ENCODE measurements around the gene SLFN12L. TPM values are rescaled to one million over a fixed set of nuclear protein-coding genes. Genes with fewer than 3 reads are reported as not detected.

The SLFN12L gene
- total RNA-seq, 6 experiments from 2014 or later = 0.32 to 2.6 (median 0.69) TPM; not detected in 1

DNA sequence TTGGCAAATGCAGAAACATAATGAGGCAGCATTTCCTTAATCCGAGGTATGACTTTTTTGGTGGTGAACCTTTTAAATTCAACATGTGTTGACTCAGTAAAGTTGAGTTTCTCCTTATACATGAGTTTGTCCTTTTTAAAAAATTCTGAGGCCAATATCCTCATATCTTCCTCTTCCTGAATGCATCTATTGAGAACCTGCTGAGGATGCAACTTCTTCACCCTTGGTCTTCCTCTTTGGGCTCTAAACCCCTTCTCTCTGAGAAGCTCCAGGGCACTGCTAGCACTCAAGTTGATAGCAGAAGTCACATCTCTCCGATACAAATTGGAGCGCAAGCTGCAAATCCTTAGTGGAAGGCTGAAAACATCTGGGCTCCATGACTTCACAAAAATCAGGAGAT is 19.9 kb upstream of the SLFN12L start:
- 54% methylated on average over 3 of the region's 3 CpGs for WGBS (ENCODE audit: insufficient coverage, low coverage, low lambda C conversion rate, missing lambda C conversion rate)
- Histone ChIP-seq H3K4me3 (no peak overlapping the region), H3K9me3 (no peaks in the 10 kb centered on the region), H3K36me3 (no peaks in the 10 kb centered on the region), H3K27ac (no peak overlapping the region), H3K27me3 (no peaks in the 10 kb centered on the region), H3K4me1 (no peaks in the 10 kb centered on the region)
- TF ChIP-seq POLR2A (IDR thresholded peaks at IDR 0.05) = no peak
- TF ChIP-seq, protein P1, sequence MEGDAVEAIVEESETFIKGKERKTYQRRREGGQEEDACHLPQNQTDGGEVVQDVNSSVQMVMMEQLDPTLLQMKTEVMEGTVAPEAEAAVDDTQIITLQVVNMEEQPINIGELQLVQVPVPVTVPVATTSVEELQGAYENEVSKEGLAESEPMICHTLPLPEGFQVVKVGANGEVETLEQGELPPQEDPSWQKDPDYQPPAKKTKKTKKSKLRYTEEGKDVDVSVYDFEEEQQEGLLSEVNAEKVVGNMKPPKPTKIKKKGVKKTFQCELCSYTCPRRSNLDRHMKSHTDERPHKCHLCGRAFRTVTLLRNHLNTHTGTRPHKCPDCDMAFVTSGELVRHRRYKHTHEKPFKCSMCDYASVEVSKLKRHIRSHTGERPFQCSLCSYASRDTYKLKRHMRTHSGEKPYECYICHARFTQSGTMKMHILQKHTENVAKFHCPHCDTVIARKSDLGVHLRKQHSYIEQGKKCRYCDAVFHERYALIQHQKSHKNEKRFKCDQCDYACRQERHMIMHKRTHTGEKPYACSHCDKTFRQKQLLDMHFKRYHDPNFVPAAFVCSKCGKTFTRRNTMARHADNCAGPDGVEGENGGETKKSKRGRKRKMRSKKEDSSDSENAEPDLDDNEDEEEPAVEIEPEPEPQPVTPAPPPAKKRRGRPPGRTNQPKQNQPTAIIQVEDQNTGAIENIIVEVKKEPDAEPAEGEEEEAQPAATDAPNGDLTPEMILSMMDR (IDR thresholded peaks at IDR 0.05) = no peak
- intact Hi-C loops (cut with DNase I) = no loop called here
- no peak for DNase-seq
- ATAC-seq = peak in 1 of 4 donors; percentile 53

DNA sequence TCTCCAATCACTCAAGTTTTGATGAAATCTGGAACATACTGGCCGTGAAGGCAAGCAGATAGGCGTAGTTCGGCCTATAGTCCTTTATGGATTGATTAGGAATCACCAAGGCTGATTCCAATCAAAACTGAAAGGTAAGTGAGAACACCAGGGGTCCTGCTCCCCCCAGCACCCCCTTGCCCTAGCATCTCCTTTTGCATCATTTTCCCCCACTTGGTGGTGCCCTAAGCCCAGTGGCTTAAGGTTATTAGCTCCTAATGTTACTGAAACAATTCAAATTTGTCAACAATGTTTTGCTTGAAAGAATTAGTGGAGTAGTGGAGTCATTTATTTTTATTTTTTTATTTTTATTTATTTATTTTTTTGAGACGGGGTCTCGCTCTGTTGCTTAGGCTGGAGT is 18.2 kb upstream of the SLFN12L start:
- Histone ChIP-seq H3K4me1 (no peaks in the 10 kb centered on the region), H3K27ac (no peak overlapping the region), H3K4me3 (no peak overlapping the region), H3K27me3 (no peaks in the 10 kb centered on the region), H3K9me3 (no peaks in the 10 kb centered on the region), H3K36me3 (no peaks in the 10 kb centered on the region)
- 80% methylated on average over 5 of the region's 5 CpGs for WGBS (ENCODE audit: insufficient coverage, low coverage, low lambda C conversion rate, missing lambda C conversion rate)
- ATAC-seq = no peak
- no peak for DNase-seq
- intact Hi-C loops (cut with DNase I) = no loop called here
- TF ChIP-seq, protein P1 (IDR thresholded peaks at IDR 0.05) = peak in 2 of 4 donors; percentile 17
- TF ChIP-seq POLR2A (IDR thresholded peaks at IDR 0.05) = no peak

DNA sequence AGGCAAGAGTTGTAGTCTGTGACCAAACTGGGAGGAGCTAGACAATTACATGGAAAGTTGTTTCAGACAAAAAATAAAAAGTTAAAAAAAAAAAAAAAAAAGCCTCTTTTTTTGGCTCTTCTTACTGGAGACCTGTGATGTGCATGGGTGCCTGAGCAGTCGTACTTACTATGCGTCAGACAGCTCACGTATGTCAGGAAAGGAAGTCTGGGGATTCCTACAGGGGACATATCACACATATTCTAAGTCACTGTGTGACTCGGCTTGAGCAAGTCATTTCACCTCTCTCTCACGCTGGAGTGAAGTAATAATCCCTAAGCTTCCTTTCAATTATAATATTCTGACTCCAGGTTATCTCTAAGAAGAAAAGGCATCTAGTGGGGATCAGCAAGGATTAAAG is 17.2 kb upstream of the SLFN12L start:
- Histone ChIP-seq H3K4me3 (no peak overlapping the region), H3K4me1 (no peaks in the 10 kb centered on the region), H3K9me3 (no peaks in the 10 kb centered on the region), H3K27ac (no peak overlapping the region), H3K36me3 (no peaks in the 10 kb centered on the region), H3K27me3 (no peaks in the 10 kb centered on the region)
- intact Hi-C loops (cut with DNase I) = no loop called here
- ATAC-seq (no peak), DNase-seq (no peak)
- TF ChIP-seq POLR2A (IDR thresholded peaks at IDR 0.05) = no peak
- WGBS (ENCODE audit: insufficient coverage, low coverage, low lambda C conversion rate, missing lambda C conversion rate) = 50% methylated on average over 5 of the region's 5 CpGs

DNA sequence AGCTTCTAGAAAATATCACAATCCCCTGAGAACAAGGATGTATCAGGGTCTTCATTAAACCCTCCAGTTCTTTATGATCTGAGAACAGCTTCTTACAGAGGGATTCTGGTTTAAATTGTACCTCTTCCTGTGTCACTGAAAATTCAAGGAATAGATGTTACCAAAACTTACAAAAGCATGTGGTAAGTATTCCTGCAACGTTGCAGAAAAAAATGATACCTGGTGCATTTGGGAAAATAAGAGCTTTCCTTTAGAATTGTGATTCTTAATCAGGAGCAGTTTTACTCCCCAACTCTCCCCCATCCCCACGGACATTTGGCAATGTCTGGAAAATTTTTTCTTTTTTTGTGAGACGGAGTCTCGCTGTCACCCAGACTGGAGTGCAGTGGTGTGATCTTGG is 15.8 kb upstream of the SLFN12L start:
- H3K9me3 ChIP-seq = no peaks in the 10 kb centered on the region
- no peak for DNase-seq
- H3K4me3 ChIP-seq = no peak overlapping the region
- no peak overlapping the region for H3K27ac ChIP-seq
- no peak for TF ChIP-seq POLR2A (IDR thresholded peaks at IDR 0.05)
- TF ChIP-seq, protein P1 (IDR thresholded peaks at IDR 0.05) = no peak
- intact Hi-C loops (cut with DNase I) = no loop called here
- no peak for ATAC-seq
- no peaks in the 10 kb centered on the region for H3K36me3 ChIP-seq
- no peaks in the 10 kb centered on the region for H3K27me3 ChIP-seq
- H3K4me1 ChIP-seq = no peaks in the 10 kb centered on the region
- WGBS (ENCODE audit: insufficient coverage, low coverage, low lambda C conversion rate, missing lambda C conversion rate) = 56% methylated on average over 4 of the region's 4 CpGs

DNA sequence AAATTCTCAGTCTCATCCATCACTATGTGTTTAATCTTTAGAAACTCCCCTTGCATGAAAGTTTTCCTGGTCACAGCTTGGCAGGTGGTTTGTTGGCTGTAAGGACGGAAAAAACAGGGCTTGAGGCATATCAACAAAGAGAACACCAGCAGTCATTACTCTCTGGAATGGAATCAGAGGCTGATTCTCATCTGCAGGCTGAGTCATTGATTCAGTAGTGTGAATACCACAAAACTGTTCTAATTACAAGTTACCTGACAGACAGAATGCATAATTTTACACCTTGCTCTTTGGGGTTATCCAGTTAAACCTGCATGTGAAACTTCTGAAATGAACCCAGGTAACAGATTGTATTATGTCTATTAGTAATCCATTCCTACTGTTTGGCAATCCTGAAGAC is 11.5 kb upstream of the SLFN12L start:
- no peak for DNase-seq
- 25% methylated on average over 1 of the region's 1 CpG for WGBS (ENCODE audit: insufficient coverage, low coverage, low lambda C conversion rate, missing lambda C conversion rate)
- H3K27ac ChIP-seq = no peak overlapping the region
- H3K36me3 ChIP-seq = no peaks in the 10 kb centered on the region
- TF ChIP-seq, protein P1 (IDR thresholded peaks at IDR 0.05) = no peak
- no peak for TF ChIP-seq POLR2A (IDR thresholded peaks at IDR 0.05)
- no peaks in the 10 kb centered on the region for H3K4me1 ChIP-seq
- ATAC-seq = no peak
- H3K27me3 ChIP-seq = no peaks in the 10 kb centered on the region
- H3K4me3 ChIP-seq = no peak overlapping the region
- intact Hi-C loops (cut with DNase I) = no loop called here
- no peaks in the 10 kb centered on the region for H3K9me3 ChIP-seq
